ENCODE results near the gene TAF1C. TPM values are rescaled to one million over a fixed set of nuclear protein-coding genes. Genes with fewer than 3 reads are reported as not detected.

The TAF1C gene
- total and polyA plus RNA-seq, 9 of the 15 experiments (the other 6 are each of a cell fraction or from before 2014, with no cell fraction given) = 1.5 to 74.8 (median 21.0) TPM

GRCh38 chr16:84191466-84191865 is 4.6 kb upstream of the TAF1C start:
- POLR2A ChIA-PET = interaction anchor here (1.0 kb wide), 1 partner anchor 13 kb away, joined by 3 read pairs; no protein-coding TSS in a partner anchor
- 31% methylated on average over 9 of the region's 16 CpGs for WGBS (ENCODE audit: insufficient coverage, low coverage, missing lambda C conversion rate)
- Histone ChIP-seq H3K79me2 (ENCODE audit: control insufficient read depth, insufficient read depth, low read length) (peaks cover 4% of the 10 kb centered on the region), H3K4me3 (no peak overlapping the region), H2AFZ (ENCODE audit: low read depth, low read length) (no peak overlapping the region), H3K27me3 (ENCODE audit: control insufficient read depth in 2 of 2, insufficient read depth in 2 of 2, low read length in 2 of 2) (peaks cover 34 to 51% of the 10 kb centered on the region in 2 experiments; a peak in 4 of 5 replicates), H3K36me3 (ENCODE audit: control insufficient read depth, insufficient read depth, low read length) (no peaks in the 10 kb centered on the region), H3K4me2 (ENCODE audit: insufficient read depth, low read length) (no peak overlapping the region), H3K4me1 (replicated peaks in 1 of 2; ENCODE audit: control insufficient read depth in 2 of 2, insufficient read depth in 2 of 2, low read length in 2 of 2) (peaks cover 3 to 38% of the 10 kb centered on the region in 2 experiments; a peak in 4 of 5 replicates), H3K27ac (ENCODE audit: extremely low read depth, low read depth, low read length) (no peak overlapping the region), H3K9me3 (replicated peaks; ENCODE audit: control insufficient read depth, insufficient read depth, low read depth, low read length) (no peaks in the 10 kb centered on the region), H3K9ac (ENCODE audit: insufficient read depth in 1 of 2, low read depth in 2 of 2, low read length in 2 of 2) (no peak overlapping the region), H4K20me1 (replicated peaks; ENCODE audit: control insufficient read depth, insufficient read depth, low read length) (peaks cover 5% of the 10 kb centered on the region; the same call in 1 of the 2 replicates), H3K9me1 (ENCODE audit: control insufficient read depth, insufficient read depth, low read length) (no peaks in the 10 kb centered on the region)
- CTCF ChIA-PET (ENCODE audit: low intra/inter-chr PET ratio) = no interaction called here
- no peak for TF ChIP-seq LEF1 (IDR thresholded peaks at IDR 0.05)
- no peak for TF ChIP-seq MCM5 (IDR thresholded peaks at IDR 0.05; ENCODE audit: low read depth)
- no peak for TF ChIP-seq ZNF347 (CRISPR knock-in tag; IDR thresholded peaks at IDR 0.05; ENCODE audit: low read depth)
- TF ChIP-seq SIN3A (IDR thresholded peaks at IDR 0.05; ENCODE audit: borderline replicate concordance in 2 of 2, control insufficient read depth in 1 of 2, low read depth in 2 of 2, low read length in 2 of 2) = no peak
- TF ChIP-seq PTRF (tag; IDR thresholded peaks at IDR 0.05) = no peak
- no peak for TF ChIP-seq ZNF408 (CRISPR knock-in tag; IDR thresholded peaks at IDR 0.05; ENCODE audit: low read depth)
- TF ChIP-seq HNRNPLL (IDR thresholded peaks at IDR 0.05; ENCODE audit: low read depth, low read length, poor library complexity, severe bottlenecking) = no peak
- no peak for TF ChIP-seq ZNF253 (CRISPR knock-in tag; conservative IDR thresholded peaks at IDR 0.05)
- TF ChIP-seq SAP30 (IDR thresholded peaks at IDR 0.05; ENCODE audit: borderline replicate concordance, insufficient read depth, low read depth, low read length, poor library complexity, severe bottlenecking) = no peak
- no peak for TF ChIP-seq NR2F6 (CRISPR knock-in tag; IDR thresholded peaks at IDR 0.05)
- no peak for TF ChIP-seq ILF3 (IDR thresholded peaks at IDR 0.05; ENCODE audit: borderline replicate concordance)
- in situ Hi-C loops (cut with MboI) (no loop called here), intact Hi-C loops (cut with micrococcal nuclease) (no loop called here)
- FAIRE-seq = no peak
- no peak for ATAC-seq
- DNase-seq (ENCODE audit: extremely low read depth in 1 of 4, low spot score in 3 of 4) = no peak
- no TSS peak for BruUV-seq (replicated peaks)
